SU-DHL-6 (cell line): ENCODE data around the gene LRRC4B.

ENCODE experiments used
- H2AFZ ChIP-seq: fragments of 200-600 bp; sonication (generic); 2 replicates; pipeline ENCODE4 v1.6.1; 2014; ENCODE audit warnings: low read depth, mild to moderate bottlenecking, moderate library complexity, mixed read lengths, antibody characterized with exemption, low read length; ENCODE audit not compliant: severe bottlenecking
- H3F3A ChIP-seq: fragments of 200-600 bp; shearing (Covaris generic); 2 replicates; pipeline ENCODE4 v1.6.0; 2016; ENCODE audit warnings: antibody characterized with exemption, mild to moderate bottlenecking; ENCODE audit not compliant: insufficient read depth
- H3K27ac ChIP-seq: fragments of 200-600 bp; sonication (generic); 2 replicates; pipeline ENCODE4 v1.5.1; 2016; ENCODE audit warnings: low read depth, mild to moderate bottlenecking, low read length, moderate library complexity, mixed read lengths
- H3K27me3 ChIP-seq: fragments of 200-600 bp; sonication (generic), shearing (Covaris generic); 2 replicates; pipeline ENCODE4 v1.6.0; 2014; ENCODE audit warnings: mild to moderate bottlenecking, low read length
- H3K36me3 ChIP-seq: fragments of 200-600 bp; sonication (generic); 2 replicates; pipeline ENCODE4 v1.6.1; 2014; ENCODE audit warnings: mild to moderate bottlenecking, low read length, mixed read lengths
- H3K4me2 ChIP-seq: fragments of 300-600, 200-600 bp; shearing (Covaris generic), sonication (generic); 2 replicates; pipeline ENCODE4 v1.6.0; 2014; ENCODE audit warnings: low read length, low read depth, mild to moderate bottlenecking; ENCODE audit not compliant: poor library complexity, severe bottlenecking
- H3K4me3 ChIP-seq: fragments of 200-600 bp; sonication (generic); 2 replicates; pipeline ENCODE4 v1.5.1; 2014; ENCODE audit warnings: antibody characterized with exemption, low read length, mild to moderate bottlenecking, mixed read lengths; ENCODE audit not compliant: insufficient read depth, poor library complexity, severe bottlenecking
- H3K79me2 ChIP-seq: fragments of 200-600 bp; sonication (generic); 2 replicates; pipeline ENCODE4 v1.6.1; 2014; ENCODE audit warnings: mild to moderate bottlenecking, low read length, moderate library complexity; ENCODE audit not compliant: insufficient read depth
- H3K9ac ChIP-seq: fragments of 200-600 bp; sonication (generic); 2 replicates; pipeline ENCODE4 v1.7.0; 2014; ENCODE audit warnings: mild to moderate bottlenecking, low read length
- H3K9me2 ChIP-seq: fragments of 200-600 bp; sonication (generic); replicated peaks from 2 replicates; pipeline ENCODE4 v1.6.1; 2014; ENCODE audit warnings: low read length; ENCODE audit not compliant: insufficient read depth
- H3K9me3 ChIP-seq: fragments of 200-600 bp; sonication (generic); 2 replicates; pipeline ENCODE4 v1.6.1; 2014; ENCODE audit warnings: low read length, mixed read lengths; ENCODE audit not compliant: insufficient read depth
- H4K20me1 ChIP-seq: fragments of 200-600 bp; sonication (generic); 2 replicates; pipeline ENCODE4 v1.6.1; 2014; ENCODE audit warnings: low read depth, mild to moderate bottlenecking, antibody characterized with exemption, low read length, moderate library complexity, mixed read lengths
- CTCF ChIP-seq: fragments of 200-600 bp; sonication (generic); IDR thresholded peaks from one replicate; pipeline ENCODE4 v1.5.1; 2017; ENCODE audit warnings: antibody characterized with exemption, mild to moderate bottlenecking, low read length, moderate library complexity; ENCODE audit not compliant: insufficient read depth, poor library complexity, severe bottlenecking
- EZH2phosphoT487 ChIP-seq: fragments of 200-600 bp; sonication (generic), shearing (Covaris generic); conservative IDR thresholded peaks from 2 replicates; pipeline ENCODE4 v1.6.1; 2018; ENCODE audit warnings: mild to moderate bottlenecking, antibody characterized with exemption, low read length, moderate library complexity, mixed read lengths

Gene LRRC4B

GRCh38 chr19:50602496-50602895, 34.3 kb upstream of the LRRC4B start:
- no peaks in the 10 kb centered on the region for H3K36me3 ChIP-seq
- H3K4me3 ChIP-seq, result no peak overlapping the region
- H3F3A ChIP-seq, result no peaks in the 10 kb centered on the region
- no peaks in the 10 kb centered on the region for H3K9me2 ChIP-seq
- no peaks in the 10 kb centered on the region for H3K9me3 ChIP-seq
- H3K27ac ChIP-seq, result no peak overlapping the region
- no peaks in the 10 kb centered on the region for H4K20me1 ChIP-seq
- no peak overlapping the region for H3K9ac ChIP-seq
- no peak overlapping the region for H3K4me2 ChIP-seq
- H3K79me2 ChIP-seq, result no peaks in the 10 kb centered on the region
- TF ChIP-seq CTCF (no peak), EZH2phosphoT487 (no peak)
- H2AFZ ChIP-seq, result no peak overlapping the region
- H3K27me3 ChIP-seq, result no peaks in the 10 kb centered on the region

- TF ChIP-seq CTCF (no peak), EZH2phosphoT487 (no peak)
- Histone ChIP-seq H3K9me2 (no peaks in the 10 kb centered on the region), H2AFZ (no peak overlapping the region), H3K79me2 (no peaks in the 10 kb centered on the region), H3K36me3 (no peaks in the 10 kb centered on the region), H3K27ac (no peak overlapping the region), H3K4me3 (no peak overlapping the region), H3K27me3 (no peaks in the 10 kb centered on the region), H3K9me3 (no peaks in the 10 kb centered on the region), H3K4me2 (no peak overlapping the region), H3K9ac (no peak overlapping the region), H4K20me1 (no peaks in the 10 kb centered on the region), H3F3A (no peaks in the 10 kb centered on the region)
These were observed 33.8 kb upstream of the LRRC4B start for GRCh38 chr19:50602089-50602422.

GRCh38 chr19:50601407-50602088, 33.3 kb upstream of the LRRC4B start:
- Histone ChIP-seq H3K36me3 (no peaks in the 10 kb centered on the region), H3K27ac (no peak overlapping the region), H4K20me1 (no peaks in the 10 kb centered on the region), H3F3A (no peaks in the 10 kb centered on the region), H3K27me3 (no peaks in the 10 kb centered on the region), H3K4me2 (no peak overlapping the region), H3K79me2 (no peaks in the 10 kb centered on the region), H3K9ac (no peak overlapping the region), H2AFZ (no peak overlapping the region), H3K9me3 (no peaks in the 10 kb centered on the region), H3K4me3 (no peak overlapping the region), H3K9me2 (no peaks in the 10 kb centered on the region)
- no peak for TF ChIP-seq CTCF
- no peak for TF ChIP-seq EZH2phosphoT487
